HCT116 (cell line): Measurements from ENCODE around the gene GRIA4.

ENCODE experiments used
- CBX3 ChIP-seq: IDR thresholded peaks from 2 replicates; pipeline ENCODE4 v1.6.1; 2012; ENCODE audit warnings: low read depth
- POLR2A ChIP-seq: IDR thresholded peaks from 2 replicates; pipeline ENCODE4 v1.7.0; 2011; ENCODE audit warnings: borderline replicate concordance; ENCODE audit not compliant: insufficient read depth, insufficient read length; ENCODE audit errors: extremely low read depth
- TF ChIP-seq, protein P1 (sequence below): IDR thresholded peaks from 2 replicates; pipeline ENCODE4 v1.6.1; 2012

DNA sequence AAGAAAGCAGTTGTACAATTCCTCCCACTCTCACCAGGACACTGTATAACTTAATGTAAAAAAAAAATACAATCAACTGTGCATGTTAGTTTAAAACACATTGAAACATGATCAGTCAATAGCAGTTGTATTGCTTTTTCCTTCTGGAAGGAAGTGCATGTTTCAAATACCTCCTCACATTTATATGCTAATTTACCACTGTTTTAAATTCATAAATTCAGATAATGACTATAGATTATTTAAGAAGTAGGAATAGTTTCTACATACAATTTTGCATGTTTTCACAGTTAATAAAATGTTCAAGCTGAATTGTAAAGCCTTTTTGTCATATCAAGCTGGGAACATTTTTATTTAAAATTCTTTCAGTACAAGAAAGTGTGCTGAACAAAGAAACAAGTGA lies 3.3 kb downstream of the GRIA4 start:
- TF ChIP-seq, protein P1, sequence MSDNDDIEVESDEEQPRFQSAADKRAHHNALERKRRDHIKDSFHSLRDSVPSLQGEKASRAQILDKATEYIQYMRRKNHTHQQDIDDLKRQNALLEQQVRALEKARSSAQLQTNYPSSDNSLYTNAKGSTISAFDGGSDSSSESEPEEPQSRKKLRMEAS: no peak
- TF ChIP-seq CBX3: no peak
- TF ChIP-seq POLR2A: no peak
